ENCODE data around the gene SPIN1. TPM values are rescaled to one million over a fixed set of nuclear protein-coding genes. Genes with fewer than 3 reads are reported as not detected.

The SPIN1 gene
- total RNA-seq, 4 donors from 2014 or later: 44.3 to 49.6 (median 49.5) TPM

- no peak overlapping the region for H3K4me3 ChIP-seq (ENCODE audit: low read depth, poor library complexity, severe bottlenecking)
- no peak for TF ChIP-seq CTCF (IDR thresholded peaks at IDR 0.05)
- TF ChIP-seq POLR2A (IDR thresholded peaks at IDR 0.05): no peak
- no peak for DNase-seq (ENCODE audit: low spot score in 2 of 2)
- WGBS, 2 donors: 95 to 96% methylated on average over 6 of the region's 6 CpGs
- intact Hi-C loops (cut with DNase I; ENCODE audit: low total_unique reads): no loop called here
These were observed 126.0 kb downstream of the SPIN1 start for GRCh38 chr9:88514247-88514646.

GRCh38 chr9:88521308-88521707 lies 133.1 kb downstream of the SPIN1 start:
- TF ChIP-seq CTCF (IDR thresholded peaks at IDR 0.05) (no peak), POLR2A (IDR thresholded peaks at IDR 0.05) (no peak)
- no peak for DNase-seq (ENCODE audit: low spot score in 2 of 2)
- WGBS, 2 donors: 28 to 44% methylated on average over 4 of the region's 4 CpGs
- H3K4me3 ChIP-seq (ENCODE audit: low read depth, poor library complexity, severe bottlenecking): no peak overlapping the region
- intact Hi-C loops (cut with DNase I; ENCODE audit: low total_unique reads): no loop called here

- TF ChIP-seq POLR2A (IDR thresholded peaks at IDR 0.05): no peak
- no peak for TF ChIP-seq CTCF (IDR thresholded peaks at IDR 0.05)
- no peak overlapping the region for H3K4me3 ChIP-seq (ENCODE audit: low read depth, poor library complexity, severe bottlenecking)
- intact Hi-C loops (cut with DNase I; ENCODE audit: low total_unique reads): no loop called here
- 87 to 89% methylated on average over 4 of the region's 4 CpGs for WGBS, 2 donors
- DNase-seq (ENCODE audit: low spot score in 2 of 2): no peak
These were observed 134.1 kb downstream of the SPIN1 start for GRCh38 chr9:88522360-88522759.

GRCh38 chr9:88523056-88523455 lies 134.8 kb downstream of the SPIN1 start:
- H3K4me3 ChIP-seq (ENCODE audit: low read depth, poor library complexity, severe bottlenecking): no peak overlapping the region
- 82 to 88% methylated on average over 3 of the region's 3 CpGs for WGBS, 2 donors
- no peak for DNase-seq (ENCODE audit: low spot score in 2 of 2)
- intact Hi-C loops (cut with DNase I; ENCODE audit: low total_unique reads): no loop called here
- no peak for TF ChIP-seq POLR2A (IDR thresholded peaks at IDR 0.05)
- TF ChIP-seq CTCF (IDR thresholded peaks at IDR 0.05): no peak

- 85 to 92% methylated on average over 8 of the region's 8 CpGs for WGBS, 2 donors
- no peak overlapping the region for H3K4me3 ChIP-seq (ENCODE audit: low read depth, poor library complexity, severe bottlenecking)
- TF ChIP-seq CTCF (IDR thresholded peaks at IDR 0.05): no peak
- no peak for TF ChIP-seq POLR2A (IDR thresholded peaks at IDR 0.05)
- DNase-seq (ENCODE audit: low spot score in 2 of 2): no peak
- intact Hi-C loops (cut with DNase I; ENCODE audit: low total_unique reads): no loop called here
These were observed 136.7 kb downstream of the SPIN1 start for GRCh38 chr9:88524911-88525310.

- intact Hi-C loops (cut with DNase I; ENCODE audit: low total_unique reads): no loop called here
- no peak for DNase-seq (ENCODE audit: low spot score in 2 of 2)
- H3K4me3 ChIP-seq (ENCODE audit: low read depth, poor library complexity, severe bottlenecking): no peak overlapping the region
- WGBS, 2 donors: 83 to 84% methylated on average over 7 of the region's 7 CpGs
- TF ChIP-seq CTCF (IDR thresholded peaks at IDR 0.05): no peak
- TF ChIP-seq POLR2A (IDR thresholded peaks at IDR 0.05): no peak
These were observed 139.4 kb downstream of the SPIN1 start for GRCh38 chr9:88527618-88528017.
